PC-9 (cell line): Measurements from ENCODE around the gene PHACTR4.

Experiments
- CTCF ChIP-seq: fragments of 200-600 bp; sonication (generic); conservative IDR thresholded peaks from 2 replicates; pipeline ENCODE4 v1.6.1; 2017; ENCODE audit warnings: mixed run types, antibody characterized with exemption, mild to moderate bottlenecking, moderate library complexity
- EZH2 ChIP-seq: fragments of 200-600 bp; sonication (generic); IDR thresholded peaks from 2 replicates; pipeline ENCODE4 v1.8.0; 2017; ENCODE audit warnings: antibody characterized with exemption, low read depth

- TF ChIP-seq EZH2 (no peak), CTCF (no peak)
Measured at GRCh38 chr1:28392027-28392652, 22.6 kb downstream of the PHACTR4 start.
